T-helper 1 cell treated with Interleukin-12 subunit alpha and Interleukin-12 subunit beta and Interleukin-4 antibody, amounts not matched to agents 30 μg/mL and 1 μg/mL, for 36 hours (primary cell): ENCODE results near the gene INSC.

ENCODE experiments used
- H3K27ac Mint-ChIP-seq: one replicate; pipeline ENCODE4 v1.8.0; 2021; ENCODE audit warnings: mild to moderate bottlenecking, mixed read lengths
- H3K27me3 Mint-ChIP-seq: one replicate; pipeline ENCODE4 v1.8.0; 2021; ENCODE audit warnings: low read depth, mixed read lengths
- H3K36me3 Mint-ChIP-seq: one replicate; pipeline ENCODE4 v1.8.0; 2021; ENCODE audit warnings: low read depth, mixed read lengths
- H3K4me1 Mint-ChIP-seq: one replicate; pipeline ENCODE4 v1.8.0; 2021; ENCODE audit warnings: low read depth, mixed read lengths
- H3K4me3 Mint-ChIP-seq: one replicate; pipeline ENCODE4 v1.8.0; 2021; ENCODE audit warnings: mild to moderate bottlenecking, moderate library complexity, mixed read lengths
- H3K9me3 Mint-ChIP-seq: one replicate; pipeline ENCODE4 v1.8.0; 2021; ENCODE audit warnings: mixed read lengths

Gene INSC

DNA sequence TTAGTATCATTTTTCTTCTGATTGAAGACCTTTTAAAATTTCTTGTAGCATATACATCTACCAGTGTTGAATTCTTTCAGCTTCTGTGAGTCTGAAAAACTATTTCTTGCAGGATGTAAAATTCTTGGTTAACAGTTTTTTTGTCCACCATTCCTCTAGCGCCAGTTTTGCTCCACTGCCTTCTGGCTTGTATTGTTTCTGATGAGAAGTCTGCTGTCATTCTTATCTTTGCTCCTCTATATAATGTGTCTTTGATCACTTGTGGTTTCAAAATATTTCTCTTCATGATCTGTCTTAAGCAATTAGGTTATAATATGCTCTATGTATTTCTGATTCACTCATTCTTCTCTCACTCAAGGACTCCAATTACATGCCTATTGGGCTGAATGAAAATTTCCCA lies 152.3 kb downstream of the INSC start:
- H3K4me3 Mint-ChIP-seq, result no peak overlapping the region
- peaks cover 21% of the 10 kb centered on the region for H3K9me3 Mint-ChIP-seq
- no peak overlapping the region for H3K27ac Mint-ChIP-seq
- no peaks in the 10 kb centered on the region for H3K4me1 Mint-ChIP-seq
- H3K27me3 Mint-ChIP-seq, result no peaks in the 10 kb centered on the region
- no peaks in the 10 kb centered on the region for H3K36me3 Mint-ChIP-seq

DNA sequence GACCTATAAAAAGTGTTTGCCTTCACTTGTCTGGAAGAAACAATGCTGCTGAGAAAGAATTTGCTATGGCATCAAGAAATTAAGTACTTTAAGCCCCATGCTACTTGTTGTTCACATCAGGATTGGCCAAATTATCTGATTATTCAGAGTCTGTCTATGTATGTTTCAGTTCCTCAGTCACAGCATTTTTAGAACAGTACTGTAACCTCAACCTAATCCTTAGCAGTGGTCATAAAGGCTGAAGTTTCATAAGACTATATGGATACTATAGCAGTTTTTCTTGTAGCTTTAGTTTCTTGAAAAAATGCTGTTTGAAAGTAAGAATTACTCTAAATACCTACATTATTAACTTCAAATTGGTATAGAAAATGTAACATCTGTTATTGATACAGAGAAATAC lies 153.9 kb downstream of the INSC start:
- Mint-ChIP-seq H3K27me3 (no peaks in the 10 kb centered on the region), H3K36me3 (no peaks in the 10 kb centered on the region), H3K4me3 (no peak overlapping the region), H3K4me1 (no peaks in the 10 kb centered on the region), H3K27ac (no peak overlapping the region), H3K9me3 (peaks cover 21% of the 10 kb centered on the region)

DNA sequence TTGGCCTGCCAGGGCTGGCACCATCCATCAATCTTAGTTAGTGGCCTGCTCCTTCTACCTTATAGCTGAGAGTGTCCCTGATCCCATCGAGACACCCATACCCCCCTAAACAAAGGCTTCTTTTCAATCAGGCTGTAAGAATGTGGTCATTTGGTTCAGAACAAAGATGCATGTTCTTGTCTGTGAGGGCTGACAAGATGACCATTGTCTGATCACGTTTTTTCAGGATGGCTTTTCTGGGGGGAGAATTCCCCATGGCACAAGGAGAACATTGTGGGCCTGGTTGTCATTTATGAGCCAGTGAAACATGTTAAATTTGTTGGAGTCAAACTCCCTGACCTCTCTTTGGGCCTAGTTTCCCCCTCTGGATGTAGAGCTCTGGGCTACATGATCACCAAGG lies 160.4 kb downstream of the INSC start:
- Mint-ChIP-seq H3K4me3 (no peak overlapping the region), H3K36me3 (no peaks in the 10 kb centered on the region), H3K27me3 (peaks cover 11% of the 10 kb centered on the region), H3K4me1 (no peaks in the 10 kb centered on the region), H3K27ac (no peak overlapping the region), H3K9me3 (no peaks in the 10 kb centered on the region)

DNA sequence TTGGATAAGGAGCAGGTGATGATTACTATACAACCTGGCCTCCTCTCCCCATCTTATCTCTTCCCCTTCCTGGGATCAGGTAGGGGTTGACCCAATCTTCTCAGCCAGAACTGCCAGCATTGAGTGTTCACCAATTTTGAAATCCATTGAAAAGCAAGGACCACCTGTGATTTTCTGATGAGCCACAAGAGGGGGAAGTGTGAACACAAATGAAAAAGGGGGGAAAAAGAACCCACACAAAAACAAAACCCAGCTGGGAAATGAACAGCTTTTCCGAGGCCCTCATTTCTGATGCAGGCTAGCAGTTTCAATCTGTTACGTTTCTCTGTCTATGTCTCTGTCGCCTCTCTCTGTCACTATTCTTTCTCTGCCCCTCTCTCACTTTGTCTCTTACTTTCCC lies 161.9 kb downstream of the INSC start:
- H3K27me3 Mint-ChIP-seq, result peaks cover 11% of the 10 kb centered on the region
- H3K9me3 Mint-ChIP-seq, result no peaks in the 10 kb centered on the region
- no peak overlapping the region for H3K4me3 Mint-ChIP-seq
- H3K36me3 Mint-ChIP-seq, result no peaks in the 10 kb centered on the region
- H3K27ac Mint-ChIP-seq, result no peak overlapping the region
- no peaks in the 10 kb centered on the region for H3K4me1 Mint-ChIP-seq

GRCh38 chr11:15278128-15278527 lies 163.4 kb downstream of the INSC start:
- peaks cover 15% of the 10 kb centered on the region for H3K27me3 Mint-ChIP-seq
- no peak overlapping the region for H3K27ac Mint-ChIP-seq
- H3K4me3 Mint-ChIP-seq, result no peak overlapping the region
- H3K36me3 Mint-ChIP-seq, result no peaks in the 10 kb centered on the region
- no peaks in the 10 kb centered on the region for H3K4me1 Mint-ChIP-seq
- H3K9me3 Mint-ChIP-seq, result no peaks in the 10 kb centered on the region

DNA sequence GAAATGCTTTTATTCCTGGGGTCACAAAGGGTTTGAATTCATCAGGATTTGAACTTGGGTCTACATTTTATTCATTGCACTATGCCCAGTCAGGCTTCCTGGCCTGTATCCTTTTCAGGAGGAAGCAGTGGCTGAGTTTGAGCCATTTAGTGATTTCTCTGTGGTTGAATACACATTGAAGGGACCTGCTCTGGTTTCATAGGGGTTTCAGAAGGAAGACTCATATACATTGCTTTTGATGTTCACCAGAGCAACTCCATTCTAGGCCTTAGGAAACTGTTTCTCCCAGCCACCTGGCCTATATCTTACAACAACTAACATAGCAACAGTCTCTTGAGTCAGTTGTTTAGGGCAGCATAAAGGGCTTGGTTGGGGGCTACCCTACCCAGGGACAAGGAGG lies 165.7 kb downstream of the INSC start:
- no peaks in the 10 kb centered on the region for H3K9me3 Mint-ChIP-seq
- peaks cover 15% of the 10 kb centered on the region for H3K27me3 Mint-ChIP-seq
- H3K36me3 Mint-ChIP-seq, result no peaks in the 10 kb centered on the region
- no peak overlapping the region for H3K4me3 Mint-ChIP-seq
- H3K4me1 Mint-ChIP-seq, result no peaks in the 10 kb centered on the region
- H3K27ac Mint-ChIP-seq, result no peak overlapping the region

GRCh38 chr11:15282754-15283153 lies 168.0 kb downstream of the INSC start:
- no peaks in the 10 kb centered on the region for H3K4me1 Mint-ChIP-seq
- H3K9me3 Mint-ChIP-seq, result no peaks in the 10 kb centered on the region
- H3K36me3 Mint-ChIP-seq, result no peaks in the 10 kb centered on the region
- no peak overlapping the region for H3K27ac Mint-ChIP-seq
- no peak overlapping the region for H3K4me3 Mint-ChIP-seq
- peaks cover 4% of the 10 kb centered on the region for H3K27me3 Mint-ChIP-seq

DNA sequence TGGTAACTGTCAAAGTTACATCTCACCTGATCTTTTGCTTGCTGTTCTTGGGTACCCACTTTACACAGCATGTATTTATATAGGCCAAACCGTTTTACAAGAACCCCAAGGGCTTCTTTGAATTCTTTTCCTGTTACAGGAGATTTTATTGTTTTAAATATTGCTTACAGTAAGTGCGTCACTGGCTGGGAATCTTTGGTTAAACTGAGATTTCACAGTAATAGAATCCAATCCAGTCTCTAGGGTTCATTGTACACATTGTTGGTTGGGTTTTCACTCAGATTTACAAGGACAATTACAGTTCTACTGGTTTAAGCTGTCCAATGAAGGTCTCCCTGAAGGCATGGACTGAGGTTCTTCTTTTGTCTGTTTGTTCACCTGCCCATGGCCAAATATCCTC lies 171.7 kb downstream of the INSC start:
- no peaks in the 10 kb centered on the region for H3K9me3 Mint-ChIP-seq
- H3K27me3 Mint-ChIP-seq, result peaks cover 4% of the 10 kb centered on the region
- no peak overlapping the region for H3K4me3 Mint-ChIP-seq
- H3K4me1 Mint-ChIP-seq, result no peaks in the 10 kb centered on the region
- H3K27ac Mint-ChIP-seq, result no peak overlapping the region
- H3K36me3 Mint-ChIP-seq, result no peaks in the 10 kb centered on the region

GRCh38 chr11:15288863-15289262 lies 174.1 kb downstream of the INSC start:
- no peaks in the 10 kb centered on the region for H3K27me3 Mint-ChIP-seq
- no peak overlapping the region for H3K27ac Mint-ChIP-seq
- H3K4me3 Mint-ChIP-seq, result no peak overlapping the region
- H3K4me1 Mint-ChIP-seq, result no peaks in the 10 kb centered on the region
- H3K9me3 Mint-ChIP-seq, result no peaks in the 10 kb centered on the region
- no peaks in the 10 kb centered on the region for H3K36me3 Mint-ChIP-seq

- Mint-ChIP-seq H3K27ac (no peak overlapping the region), H3K9me3 (no peaks in the 10 kb centered on the region), H3K36me3 (no peaks in the 10 kb centered on the region), H3K4me3 (no peak overlapping the region), H3K4me1 (no peaks in the 10 kb centered on the region), H3K27me3 (no peaks in the 10 kb centered on the region)
These were observed 175.0 kb downstream of the INSC start for GRCh38 chr11:15289723-15290122.

- H3K4me1 Mint-ChIP-seq, result no peaks in the 10 kb centered on the region
- H3K27me3 Mint-ChIP-seq, result no peaks in the 10 kb centered on the region
- no peaks in the 10 kb centered on the region for H3K9me3 Mint-ChIP-seq
- no peak overlapping the region for H3K27ac Mint-ChIP-seq
- no peak overlapping the region for H3K4me3 Mint-ChIP-seq
- no peaks in the 10 kb centered on the region for H3K36me3 Mint-ChIP-seq
These were observed 177.2 kb downstream of the INSC start for GRCh38 chr11:15291885-15292284.

DNA sequence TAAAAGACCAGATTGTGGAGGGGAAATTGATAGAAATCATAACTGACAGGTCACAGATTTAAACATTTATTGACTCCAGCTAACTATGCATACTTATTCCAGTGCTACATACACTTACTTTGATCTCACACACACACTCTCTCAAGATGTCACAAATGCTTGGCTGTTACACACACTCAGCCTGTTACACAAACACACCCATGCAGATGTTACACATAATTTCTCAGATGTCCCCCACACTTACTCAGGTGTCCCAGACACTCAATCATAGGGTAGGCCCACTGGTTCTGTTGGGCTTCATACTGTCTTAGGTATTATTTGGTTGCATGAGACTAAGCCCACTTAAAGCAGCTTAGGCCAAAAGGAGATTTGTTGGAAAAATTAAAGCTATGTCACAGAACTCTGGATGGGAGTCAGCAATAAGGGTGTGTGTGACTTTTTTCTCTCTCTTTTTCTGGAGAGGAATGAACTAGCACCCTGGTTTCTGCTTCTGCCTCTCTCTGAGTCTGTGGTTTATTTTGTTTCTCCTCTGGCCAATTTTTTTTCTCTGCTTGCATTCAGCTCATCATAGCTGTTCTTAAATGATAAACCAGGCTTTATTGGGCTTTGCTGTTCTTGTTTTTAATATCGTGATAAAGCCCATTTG lies 179.4 kb downstream of the INSC start:
- Mint-ChIP-seq H3K9me3 (no peaks in the 10 kb centered on the region), H3K36me3 (no peaks in the 10 kb centered on the region), H3K27ac (no peak overlapping the region), H3K4me3 (no peak overlapping the region), H3K4me1 (no peaks in the 10 kb centered on the region), H3K27me3 (no peaks in the 10 kb centered on the region)

DNA sequence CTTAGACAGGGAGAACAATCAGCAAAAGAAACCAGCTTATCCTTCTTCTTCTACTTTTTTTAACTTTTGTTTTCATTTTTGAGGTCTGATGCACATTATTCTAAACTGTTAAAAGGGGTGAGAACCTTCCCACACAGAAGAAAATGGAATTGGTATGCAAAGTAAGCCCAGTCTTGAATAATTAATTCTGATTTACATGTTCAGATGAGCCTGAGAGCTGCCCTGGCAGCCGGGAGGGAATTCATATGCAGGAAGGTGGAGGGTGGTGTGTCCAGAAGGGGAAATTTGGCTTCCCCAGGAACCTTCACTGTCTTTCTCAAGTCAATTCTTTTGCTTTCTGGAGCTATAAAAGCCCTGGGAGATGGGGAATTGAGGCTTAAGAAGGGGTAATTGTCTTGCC lies 181.0 kb downstream of the INSC start:
- Mint-ChIP-seq H3K4me3 (no peak overlapping the region), H3K27ac (no peak overlapping the region), H3K9me3 (no peaks in the 10 kb centered on the region), H3K36me3 (no peaks in the 10 kb centered on the region), H3K27me3 (no peaks in the 10 kb centered on the region), H3K4me1 (no peaks in the 10 kb centered on the region)
